Osteocyte (in vitro differentiated cells): ENCODE measurements around the gene GALR2. TPM values are rescaled to one million over a fixed set of nuclear protein-coding genes. Genes with fewer than 3 reads are reported as not detected.

Experiments
- DNase-seq: peaks from one replicate; pipeline ENCODE4 v3.0.0; 2021; ENCODE audit warnings: mixed read lengths; ENCODE audit not compliant: unreplicated experiment; ENCODE audit errors: extremely low spot score
- H3K27ac Mint-ChIP-seq: one replicate; pipeline ENCODE4 v1.8.0; 2021; ENCODE audit warnings: mild to moderate bottlenecking, mixed read lengths; ENCODE audit not compliant: unreplicated experiment
- H3K27me3 Mint-ChIP-seq: one replicate; pipeline ENCODE4 v1.8.0; 2021; ENCODE audit warnings: mixed read lengths; ENCODE audit not compliant: unreplicated experiment
- H3K36me3 Mint-ChIP-seq: one replicate; pipeline ENCODE4 v1.8.0; 2021; ENCODE audit warnings: mixed read lengths; ENCODE audit not compliant: unreplicated experiment
- H3K4me1 Mint-ChIP-seq: one replicate; pipeline ENCODE4 v1.8.0; 2021; ENCODE audit warnings: mixed read lengths; ENCODE audit not compliant: unreplicated experiment
- H3K4me3 Mint-ChIP-seq: one replicate; pipeline ENCODE4 v1.8.0; 2021; ENCODE audit warnings: mild to moderate bottlenecking, moderate library complexity, mixed read lengths; ENCODE audit not compliant: unreplicated experiment
- H3K9me3 Mint-ChIP-seq: one replicate; pipeline ENCODE4 v1.8.0; 2021; ENCODE audit warnings: mixed read lengths; ENCODE audit not compliant: unreplicated experiment
- CTCF ChIP-seq: fragments of 200-600 bp; sonication (generic); IDR thresholded peaks from 2 replicates; pipeline ENCODE4 v1.5.0; 2021; ENCODE audit warnings: antibody characterized with exemption, mild to moderate bottlenecking, moderate library complexity
- total RNA-seq: library from RNA; stranded (reverse); gene quantifications from 2 replicates; pipeline ENCODE4 v1.2.1, GENCODE V29; 2021

The GALR2 gene
- total RNA-seq, 1 donor from 2014 or later, result not detected

- no peak overlapping the region for H3K27ac Mint-ChIP-seq
- no peak overlapping the region for H3K4me3 Mint-ChIP-seq
- H3K4me1 Mint-ChIP-seq, result peaks cover 3% of the 10 kb centered on the region
- peaks cover 18% of the 10 kb centered on the region for H3K36me3 Mint-ChIP-seq
- no peak for DNase-seq
- no peak for TF ChIP-seq CTCF
- H3K27me3 Mint-ChIP-seq, result peaks cover 30% of the 10 kb centered on the region
- no peaks in the 10 kb centered on the region for H3K9me3 Mint-ChIP-seq
These were observed 7.0 kb downstream of the GALR2 start for GRCh38 chr17:76081295-76082210.

GRCh38 chr17:76082326-76083251, 8.0 kb downstream of the GALR2 start:
- peaks cover 21% of the 10 kb centered on the region for H3K27me3 Mint-ChIP-seq
- no peak for DNase-seq
- TF ChIP-seq CTCF, result no peak
- no peaks in the 10 kb centered on the region for H3K9me3 Mint-ChIP-seq
- H3K4me3 Mint-ChIP-seq, result no peak overlapping the region
- no peak overlapping the region for H3K27ac Mint-ChIP-seq
- peaks cover 3% of the 10 kb centered on the region for H3K4me1 Mint-ChIP-seq
- peaks cover 20% of the 10 kb centered on the region for H3K36me3 Mint-ChIP-seq

GRCh38 chr17:76083536-76084182, 9.1 kb downstream of the GALR2 start:
- Mint-ChIP-seq H3K27me3 (peaks cover 14% of the 10 kb centered on the region), H3K36me3 (peaks cover 23% of the 10 kb centered on the region), H3K9me3 (no peaks in the 10 kb centered on the region), H3K4me1 (peaks cover 3% of the 10 kb centered on the region), H3K4me3 (no peak overlapping the region), H3K27ac (no peak overlapping the region)
- DNase-seq, result no peak
- no peak for TF ChIP-seq CTCF

- no peak for DNase-seq
- H3K27ac Mint-ChIP-seq, result no peak overlapping the region
- no peak overlapping the region for H3K4me3 Mint-ChIP-seq
- no peaks in the 10 kb centered on the region for H3K9me3 Mint-ChIP-seq
- peaks cover 7% of the 10 kb centered on the region for H3K27me3 Mint-ChIP-seq
- H3K4me1 Mint-ChIP-seq, result peaks cover 3% of the 10 kb centered on the region
- no peak for TF ChIP-seq CTCF
- H3K36me3 Mint-ChIP-seq, result peaks cover 29% of the 10 kb centered on the region
These were observed 10.6 kb downstream of the GALR2 start for GRCh38 chr17:76085066-76085730.
